Stimulated activated CD4-positive, alpha-beta T cell treated with anti-CD3 and anti-CD28 coated beads, Interleukin-15, amount 100 ng/mL, for 24 hours (primary cell): ENCODE measurements around the gene ALDH3B2.
"Not testable (repeated sequence)": the region's sequence is repeated elsewhere in the genome, so short reads cannot be mapped to it uniquely, and the experiment has no call there.

Experiments
- DNase-seq: peaks from one replicate; pipeline ENCODE4 v3.0.0-alpha.2; 2020

The ALDH3B2 gene

DNA sequence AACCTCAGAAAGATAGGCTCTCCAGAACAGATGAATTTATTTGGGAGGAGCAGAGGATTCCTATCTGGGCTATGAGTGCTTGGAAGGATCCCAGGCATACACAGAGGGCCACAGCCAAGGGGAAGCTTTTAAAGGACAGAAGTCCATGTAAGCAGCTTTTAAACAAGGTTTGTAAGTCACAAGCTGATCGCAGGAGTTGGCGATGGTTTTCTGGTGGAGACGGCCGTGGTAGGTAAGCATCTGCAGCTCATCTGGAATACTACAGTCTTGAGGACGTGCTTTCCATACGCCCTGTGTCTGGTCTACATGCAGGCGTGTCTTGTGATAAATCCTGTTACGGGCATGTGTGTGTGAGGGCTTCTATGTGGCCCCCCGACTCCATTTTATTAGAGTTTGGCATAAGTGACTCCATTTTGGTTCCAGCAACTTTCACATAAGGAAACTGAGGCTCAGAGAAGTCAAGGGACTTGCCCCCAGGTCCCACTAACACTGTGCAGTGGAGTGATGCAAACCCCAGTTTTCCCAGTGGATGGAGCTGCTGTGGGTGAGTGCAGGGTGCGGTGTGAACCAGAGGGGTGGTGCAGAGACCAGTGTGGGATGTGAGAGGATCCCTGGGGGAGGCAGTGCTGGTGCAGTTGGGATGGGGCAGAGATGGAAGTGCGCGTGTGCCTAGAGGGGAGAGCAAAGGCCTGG is 12.1 kb downstream of the ALDH3B2 start:
- DNase-seq = no peak

DNA sequence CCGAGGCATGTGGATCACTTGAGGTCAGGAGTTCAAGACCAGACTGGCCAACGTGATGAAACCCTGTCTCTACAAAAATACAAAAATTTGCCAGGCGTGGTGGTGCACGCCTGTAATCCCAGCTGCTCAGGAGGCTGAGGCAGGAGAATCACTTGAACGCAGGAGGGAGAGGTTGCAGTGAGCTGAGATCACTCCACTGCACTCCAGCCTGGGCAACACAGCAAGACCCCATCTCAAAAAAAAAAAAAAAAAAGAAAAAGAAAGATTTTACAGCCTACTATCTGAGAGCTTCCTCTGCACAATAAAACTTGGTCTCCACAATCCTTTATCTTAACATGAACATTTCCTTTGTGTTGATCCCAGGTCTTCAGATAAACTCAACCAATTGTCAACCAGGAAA is 13.7 kb downstream of the ALDH3B2 start:
- DNase-seq = not testable (repeated sequence)

DNA sequence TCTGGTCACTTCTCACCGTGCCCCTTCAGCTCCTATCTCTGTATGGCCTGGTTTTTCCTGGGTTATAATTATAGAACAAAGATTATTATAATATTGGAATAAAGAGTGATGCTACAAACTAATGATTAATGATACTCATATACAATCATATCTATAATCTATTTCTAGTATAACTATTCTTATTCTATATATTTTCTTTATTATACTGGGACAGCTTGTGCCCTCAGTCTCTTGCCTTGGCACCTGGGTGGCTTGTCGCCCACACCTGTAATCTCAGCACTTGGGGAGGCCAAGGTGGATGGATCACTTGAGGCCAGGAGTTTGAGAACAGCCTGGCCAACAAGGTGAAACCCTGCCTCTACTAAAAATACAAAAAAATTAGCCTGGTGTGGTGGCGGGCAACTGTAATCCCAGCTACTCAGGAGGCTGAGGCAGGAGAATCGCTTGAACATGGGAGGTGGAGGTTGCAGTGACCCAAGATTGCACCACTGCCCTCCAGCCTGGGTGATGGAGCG is 14.7 kb downstream of the ALDH3B2 start:
- DNase-seq = not testable (repeated sequence)

DNA sequence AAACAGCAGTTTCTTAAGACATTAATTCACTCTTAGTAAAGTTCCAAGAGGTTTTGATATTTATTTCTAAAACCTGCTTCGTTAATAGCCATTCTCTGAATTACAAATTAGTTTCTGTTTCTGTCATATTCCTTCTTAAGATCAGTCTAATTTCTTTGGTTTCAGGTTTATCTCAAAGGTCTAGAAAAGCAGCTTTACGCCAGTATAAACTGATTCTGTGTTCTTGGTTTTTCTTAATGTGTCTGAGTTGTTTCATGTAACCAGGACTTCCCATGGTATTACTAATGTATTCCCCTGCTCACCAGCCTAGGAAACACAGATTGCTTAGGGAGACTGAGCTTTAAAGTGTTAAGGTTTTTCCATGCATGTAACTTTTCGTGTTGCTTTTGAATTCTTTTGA is 17.1 kb downstream of the ALDH3B2 start:
- DNase-seq = no peak

DNA sequence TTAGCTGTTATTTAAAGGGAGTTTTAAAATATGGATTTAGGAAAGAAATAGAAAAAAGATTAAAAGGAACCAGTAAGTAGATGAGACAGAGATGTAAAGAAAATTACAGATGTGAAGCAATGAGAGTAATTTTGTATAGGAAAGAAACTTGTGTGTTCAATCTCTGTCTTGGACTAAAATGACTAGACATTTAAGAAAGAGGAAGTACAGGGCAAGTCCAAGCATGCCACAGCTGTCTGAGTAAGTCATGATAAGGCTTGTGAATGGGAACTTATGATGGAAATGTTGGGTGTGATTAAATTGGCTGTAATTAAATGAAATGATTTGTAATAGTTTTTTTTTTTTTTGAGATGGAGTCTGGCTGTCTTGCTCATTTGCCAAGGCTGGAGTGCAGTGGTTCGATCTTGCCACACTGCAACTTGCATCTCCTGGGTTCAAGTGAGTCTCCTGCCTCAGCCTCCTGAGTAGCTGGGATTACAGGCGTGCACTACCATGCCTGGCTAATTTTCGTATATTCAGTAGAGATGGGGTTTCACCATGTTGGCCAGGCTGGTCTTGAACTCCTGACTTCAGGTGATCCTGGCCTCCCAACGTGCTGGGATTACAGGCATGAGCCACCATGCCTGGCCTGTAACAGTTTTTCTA is 18.0 kb downstream of the ALDH3B2 start:
- DNase-seq = no peak

DNA sequence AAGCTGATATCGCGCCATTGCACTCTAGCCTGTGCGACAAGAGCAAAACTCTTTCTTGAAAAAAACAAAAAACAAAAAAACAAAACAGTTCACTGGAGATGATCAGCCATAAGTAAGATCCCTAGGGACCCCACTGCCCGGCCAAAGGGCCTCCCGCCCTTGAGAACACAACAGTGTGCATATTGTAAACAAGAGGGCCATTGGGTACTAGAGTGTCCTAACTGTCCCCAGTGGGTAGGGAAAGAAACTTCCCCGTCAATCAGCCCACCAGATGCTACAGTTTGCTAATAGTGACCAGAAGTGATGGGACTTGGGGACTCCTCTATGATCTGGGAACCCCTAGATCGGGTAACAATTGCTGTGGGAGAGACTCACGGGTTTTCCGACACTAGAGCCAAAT is 20.2 kb downstream of the ALDH3B2 start:
- DNase-seq = no peak

DNA sequence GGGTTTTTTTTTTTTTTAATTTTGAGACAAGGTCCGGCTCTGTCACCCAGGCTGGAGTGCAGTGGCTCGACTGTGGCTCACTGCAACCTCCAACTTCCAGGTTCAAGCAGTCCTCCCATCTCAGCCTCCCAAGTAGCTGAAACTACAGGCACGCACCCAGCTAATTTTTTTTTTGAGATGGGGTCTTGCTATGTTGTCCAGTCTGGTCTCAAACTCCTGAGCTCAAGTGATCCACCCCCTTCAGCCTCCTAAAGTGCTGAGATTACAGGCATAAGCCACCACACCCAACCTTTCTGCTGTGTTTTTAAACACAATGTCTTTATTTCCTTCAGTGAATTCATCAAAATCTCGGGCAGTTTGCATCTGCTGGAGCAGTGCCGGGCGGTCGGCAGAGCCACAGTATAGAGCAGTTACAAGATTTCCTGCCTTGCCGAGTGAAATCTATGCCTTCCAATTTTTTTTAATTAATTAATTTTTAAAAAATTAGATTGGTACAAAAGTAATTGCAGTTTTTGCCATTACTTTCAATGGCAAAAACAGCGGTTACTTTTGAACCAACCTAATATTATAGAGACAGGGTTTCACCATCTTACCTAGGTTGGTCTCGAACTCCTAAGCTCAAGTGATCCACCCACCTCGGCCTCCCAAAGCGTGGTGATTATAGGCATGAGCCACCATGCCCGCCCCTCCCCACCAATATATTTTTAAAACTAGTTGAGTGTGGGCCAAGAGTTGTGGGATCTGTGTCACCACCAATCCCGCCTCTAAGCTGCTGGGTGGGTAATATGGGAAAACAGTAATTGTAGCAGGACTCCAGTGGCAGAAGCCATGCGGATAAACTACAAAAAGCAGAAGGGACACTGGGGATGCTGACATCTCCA is 21.2 kb downstream of the ALDH3B2 start:
- DNase-seq = no peak

DNA sequence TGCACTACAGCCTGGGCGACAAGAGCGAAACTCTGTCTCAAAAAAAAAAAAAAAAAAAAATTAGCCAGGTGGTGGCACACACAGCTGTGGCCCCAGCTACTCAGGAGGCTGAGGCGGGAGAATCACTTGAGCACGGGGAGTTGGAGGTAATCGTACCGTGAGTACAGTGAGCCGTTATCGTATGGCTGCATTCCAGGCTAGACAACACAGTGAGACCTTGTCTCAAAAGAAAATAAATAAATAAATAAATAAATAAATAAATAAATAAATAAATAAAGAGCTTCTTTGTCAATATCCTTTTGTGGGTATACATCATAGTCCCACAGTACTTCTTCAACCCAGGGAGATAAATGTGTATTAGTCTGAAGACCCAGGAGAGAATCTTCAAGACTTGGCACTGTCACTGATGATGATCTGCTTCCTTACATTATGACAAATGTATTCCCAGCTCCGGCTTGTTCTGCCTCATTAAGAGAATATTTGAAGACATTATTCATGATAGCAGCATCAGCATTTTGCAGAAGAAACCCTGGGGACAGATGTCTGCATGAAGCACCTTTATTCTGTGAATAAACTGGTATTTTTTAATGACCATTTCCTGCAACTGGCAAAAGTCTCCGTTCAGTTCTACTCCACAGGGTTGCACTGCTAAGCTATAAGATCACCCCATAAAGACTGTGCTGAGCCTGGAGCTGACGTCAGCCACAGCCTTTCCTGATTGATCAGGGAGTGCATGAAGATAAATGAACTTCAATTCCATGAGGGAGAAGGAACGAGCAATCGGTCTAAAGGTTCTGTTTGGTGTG is 22.2 kb downstream of the ALDH3B2 start:
- no peak for DNase-seq

DNA sequence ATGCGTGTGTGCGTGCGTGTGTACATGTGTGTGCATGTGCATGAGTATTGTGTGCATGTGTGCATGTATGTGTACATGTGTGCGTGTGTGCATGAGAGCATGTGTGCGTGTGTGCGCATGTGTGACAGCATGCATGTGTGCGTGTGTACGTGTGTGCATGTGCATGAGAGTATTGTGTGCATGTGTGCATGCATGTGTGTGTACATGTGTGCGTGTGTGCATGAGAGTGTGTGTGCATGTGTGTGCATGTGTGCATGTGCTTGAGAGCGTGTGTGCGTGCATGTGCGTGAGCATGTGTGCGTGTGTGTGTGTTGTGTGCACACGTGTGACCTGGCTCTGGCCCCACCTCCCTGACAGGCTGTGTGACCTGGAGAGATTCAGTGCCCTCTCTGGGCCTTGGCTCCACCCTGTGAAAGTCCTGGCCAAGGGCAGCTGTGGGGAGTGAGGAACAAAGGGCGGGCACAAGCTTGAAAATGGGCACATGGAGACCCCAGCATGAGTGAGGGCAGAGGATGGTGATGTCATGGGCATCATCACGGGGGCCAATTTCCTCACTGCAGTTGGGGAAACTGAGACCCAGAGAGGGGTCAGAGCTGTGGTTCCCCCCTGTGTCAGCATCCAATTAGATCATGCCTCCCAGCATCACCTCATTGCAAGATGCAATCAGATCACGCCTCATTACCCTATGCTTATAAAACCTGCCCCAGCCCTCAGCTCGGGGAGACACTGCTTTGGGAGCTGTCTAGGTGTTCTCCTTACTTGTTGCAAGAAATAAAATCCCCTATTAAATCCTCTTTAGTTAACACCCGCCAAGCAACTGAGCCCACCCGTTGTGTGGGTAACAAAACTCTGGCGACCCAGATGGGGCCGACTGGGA is 24.6 kb downstream of the ALDH3B2 start:
- no peak for DNase-seq

DNA sequence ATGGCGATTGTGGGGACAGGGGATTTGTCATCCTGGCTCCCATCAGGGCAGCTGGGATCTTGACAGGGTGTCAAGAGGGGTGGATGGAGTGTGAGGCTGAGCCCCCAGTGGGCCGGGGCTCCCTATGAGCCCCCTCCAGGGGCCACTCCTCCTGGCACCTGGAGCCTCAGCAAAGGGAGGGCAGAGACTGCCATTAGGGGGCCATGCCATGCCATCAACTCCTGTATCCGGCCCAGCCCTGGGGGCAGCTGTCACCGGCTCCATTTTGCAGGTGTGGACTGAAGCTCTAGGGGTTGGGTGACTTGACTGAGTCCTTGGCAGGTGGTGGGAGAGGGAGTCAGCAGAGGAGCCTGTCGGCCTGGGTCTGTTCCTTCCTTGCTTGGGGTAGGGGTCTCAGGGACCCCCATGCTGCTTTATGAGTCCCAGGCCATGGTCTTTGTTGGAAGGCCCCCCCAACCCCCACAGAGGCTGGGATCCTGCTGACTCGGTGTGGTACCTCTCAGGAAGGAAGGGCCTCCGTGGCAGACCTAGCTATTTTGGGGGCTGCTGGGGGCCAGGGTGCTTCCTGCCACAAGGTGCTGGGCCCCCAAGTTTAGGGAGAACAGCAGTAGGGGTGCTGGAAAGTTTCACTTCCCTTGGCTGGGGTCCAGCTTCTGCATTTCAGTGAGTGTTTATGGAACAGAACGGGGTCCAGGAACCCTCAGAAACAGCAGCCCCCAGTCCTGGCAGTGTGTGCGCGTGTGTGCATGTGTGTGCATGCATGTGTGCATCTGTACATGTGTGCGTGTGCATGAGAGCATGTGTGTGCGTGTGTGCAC is 25.4 kb downstream of the ALDH3B2 start:
- DNase-seq = no peak

DNA sequence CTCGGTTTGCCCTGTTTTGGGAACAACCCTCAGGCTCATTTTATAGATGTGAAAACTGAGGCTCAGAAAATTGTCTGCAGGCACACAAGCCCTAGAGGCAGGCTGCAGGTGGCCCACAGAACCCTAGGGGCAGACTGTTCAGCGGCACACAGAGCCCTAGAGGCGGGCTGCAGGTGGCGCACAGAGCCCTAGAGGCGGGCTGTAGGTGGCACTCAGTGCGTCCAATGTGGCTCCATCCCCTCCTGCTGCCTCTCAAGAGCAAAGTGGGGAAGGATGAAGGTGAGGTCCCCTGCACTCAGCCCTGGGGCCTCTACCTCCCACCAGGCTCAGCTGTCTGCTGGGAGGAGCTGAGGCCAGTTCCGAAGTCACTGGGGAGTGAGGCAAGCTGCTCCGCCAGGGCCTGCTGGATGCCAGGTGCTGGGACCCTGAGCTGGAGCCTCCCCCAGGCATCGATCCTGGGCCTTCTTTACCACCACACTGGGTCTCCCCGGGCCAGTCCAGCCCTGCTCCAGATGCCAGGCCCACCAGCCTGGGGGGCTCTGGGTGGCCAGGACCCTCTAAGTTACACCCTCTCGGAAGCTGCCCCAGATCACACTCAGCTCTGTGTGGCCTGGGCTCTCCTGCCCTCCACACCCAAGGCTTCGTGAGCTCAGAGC is 26.2 kb downstream of the ALDH3B2 start:
- peak; percentile 67 for DNase-seq

DNA sequence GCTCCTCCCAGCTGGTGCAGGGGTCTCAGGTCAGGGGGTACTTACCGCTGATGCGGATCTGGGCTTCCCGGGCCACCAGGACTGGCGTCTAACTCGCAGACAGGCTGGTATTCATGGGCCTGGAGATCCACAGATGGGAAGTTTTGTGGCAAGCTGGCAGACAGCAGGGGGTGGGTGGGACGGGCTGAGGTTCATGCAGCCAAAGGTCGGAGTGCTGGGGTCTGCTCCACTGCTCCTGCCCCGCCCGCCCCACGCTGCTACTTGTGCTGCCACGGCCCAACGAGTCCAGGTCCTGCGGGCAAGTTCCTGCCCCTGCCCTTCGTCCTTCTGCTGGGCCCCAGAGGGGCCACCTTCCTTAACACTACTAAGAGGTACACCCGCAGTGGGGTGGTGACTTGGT is 27.0 kb downstream of the ALDH3B2 start:
- DNase-seq = no peak

DNA sequence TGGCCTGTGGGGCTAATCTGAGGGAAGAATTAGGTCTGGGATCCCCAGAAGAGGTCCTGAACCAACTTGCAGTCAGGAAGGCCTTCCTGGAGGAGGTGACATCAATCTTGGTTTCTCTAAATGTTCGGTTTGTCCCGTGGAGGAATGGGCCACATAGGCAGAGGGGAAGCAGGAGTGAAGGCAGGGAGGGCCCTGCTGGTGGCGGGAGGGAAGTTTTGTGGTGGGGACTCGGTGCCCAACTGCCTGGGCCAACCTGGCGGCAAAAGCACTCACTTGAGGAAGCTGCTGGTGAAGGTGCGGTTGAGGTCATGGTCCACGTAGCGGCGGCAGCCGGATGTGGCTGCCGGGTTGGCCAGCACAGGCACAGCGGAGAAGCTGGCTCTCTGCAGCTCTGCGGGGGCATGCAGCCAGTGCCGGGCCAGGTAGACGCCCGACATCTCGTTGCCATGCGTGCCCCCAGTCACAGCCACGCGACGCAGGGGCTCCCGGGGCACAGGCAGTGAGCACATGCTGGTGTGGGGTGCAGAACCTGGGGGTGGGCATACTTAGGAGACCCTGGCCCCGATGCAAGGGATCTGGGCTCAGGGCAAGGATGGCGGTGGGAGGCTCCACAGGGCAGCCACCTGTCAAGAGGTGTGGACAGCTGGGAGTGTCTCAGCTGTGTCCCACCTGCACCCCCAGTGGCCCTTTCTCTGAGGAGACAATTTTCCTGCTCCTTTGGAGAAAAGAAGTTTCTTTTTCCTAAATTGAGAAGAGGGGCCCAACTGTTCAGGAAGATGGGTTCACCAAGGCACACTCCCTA is 27.7 kb downstream of the ALDH3B2 start:
- DNase-seq = peak; percentile 56

DNA sequence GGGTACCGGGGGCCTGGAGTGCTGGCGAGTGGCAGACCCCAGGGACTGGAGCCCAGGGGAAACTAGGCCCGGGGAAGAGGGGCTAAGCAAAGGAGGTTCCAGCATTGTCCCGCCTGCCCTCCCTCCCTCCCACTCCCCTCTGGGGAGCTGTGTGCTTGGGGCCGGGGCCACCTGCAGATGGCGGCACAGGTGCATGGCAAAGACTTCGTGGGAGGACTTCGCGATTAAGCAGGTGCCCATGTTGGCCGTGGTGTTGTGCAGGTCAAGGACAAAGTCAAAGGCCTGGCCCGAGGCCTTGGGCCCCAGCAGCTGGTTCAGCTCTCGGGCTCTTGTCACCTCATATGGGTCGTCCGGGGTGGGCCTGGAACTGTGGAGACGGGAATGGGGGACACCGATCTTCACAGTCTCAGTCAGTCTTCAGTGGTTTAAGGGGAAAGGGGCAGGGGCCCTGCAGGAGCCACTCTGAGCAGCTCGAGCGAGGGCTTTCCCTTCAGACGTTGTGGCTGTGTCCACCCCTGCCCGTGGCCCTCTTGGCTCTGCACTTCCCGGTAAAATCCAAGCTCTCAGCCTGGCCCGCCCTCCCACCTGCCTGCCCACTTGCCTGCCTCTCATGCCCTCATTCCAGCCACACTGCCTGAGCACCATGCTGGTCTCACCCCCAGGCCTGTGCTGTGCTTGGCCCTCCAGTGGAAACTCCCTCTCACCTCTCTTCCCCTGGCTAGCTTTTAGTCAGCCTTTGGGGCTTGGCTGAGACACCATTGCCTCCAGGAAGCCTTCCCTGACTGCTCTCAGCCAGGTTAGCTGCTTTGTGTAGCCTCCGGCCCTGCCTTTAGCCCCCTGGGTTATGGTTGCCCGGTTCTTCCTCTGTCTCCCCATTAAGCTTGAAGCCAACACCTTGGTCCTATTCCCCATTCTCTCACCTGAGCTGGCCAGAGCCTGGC is 28.6 kb downstream of the ALDH3B2 start:
- DNase-seq = no peak

DNA sequence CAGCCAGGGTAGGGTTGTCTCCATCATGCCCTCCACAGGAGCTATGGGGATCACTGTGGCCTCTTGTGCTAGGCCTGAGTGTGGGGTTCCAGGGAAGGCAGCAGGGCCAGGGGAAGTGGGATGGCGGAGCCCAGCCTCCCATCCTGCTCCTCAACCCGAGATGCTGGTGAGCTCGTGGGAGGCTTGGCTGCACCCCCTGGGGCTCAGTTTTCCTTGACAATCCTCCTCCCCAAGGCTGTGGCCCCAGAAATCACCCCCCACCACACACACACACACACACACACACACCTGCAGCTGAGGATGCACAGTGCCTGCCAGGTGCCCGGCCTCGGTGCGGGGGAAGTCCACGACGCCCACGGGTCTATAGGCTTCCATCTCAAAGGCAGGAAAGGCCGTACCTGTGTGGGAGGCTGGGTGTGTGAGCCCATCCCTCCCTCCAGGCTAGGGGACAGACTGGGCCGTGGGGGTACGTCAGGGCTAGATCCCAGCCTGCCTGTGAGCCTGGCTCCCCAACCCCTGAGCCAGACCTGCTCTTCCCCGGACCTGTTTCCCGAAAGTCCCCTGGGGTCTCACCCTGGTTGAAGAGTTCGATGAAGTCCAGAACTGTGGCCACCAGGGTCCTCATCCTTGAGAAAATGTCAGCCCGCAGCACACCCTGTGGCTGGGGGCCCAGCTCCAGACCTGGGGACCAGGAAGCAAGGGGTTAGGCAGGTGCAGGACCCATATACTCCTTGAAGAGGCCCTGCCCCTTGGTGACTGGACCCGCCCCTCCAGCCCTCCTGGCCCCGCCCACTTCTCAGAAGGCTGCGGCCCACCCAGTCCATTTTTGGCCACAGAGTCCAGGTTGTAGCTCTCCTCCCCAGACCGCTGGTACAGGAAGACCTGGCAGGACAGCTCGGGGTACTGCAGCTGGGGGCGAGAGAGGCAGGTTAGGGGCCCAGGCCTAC is 29.7 kb downstream of the ALDH3B2 start:
- no peak for DNase-seq

DNA sequence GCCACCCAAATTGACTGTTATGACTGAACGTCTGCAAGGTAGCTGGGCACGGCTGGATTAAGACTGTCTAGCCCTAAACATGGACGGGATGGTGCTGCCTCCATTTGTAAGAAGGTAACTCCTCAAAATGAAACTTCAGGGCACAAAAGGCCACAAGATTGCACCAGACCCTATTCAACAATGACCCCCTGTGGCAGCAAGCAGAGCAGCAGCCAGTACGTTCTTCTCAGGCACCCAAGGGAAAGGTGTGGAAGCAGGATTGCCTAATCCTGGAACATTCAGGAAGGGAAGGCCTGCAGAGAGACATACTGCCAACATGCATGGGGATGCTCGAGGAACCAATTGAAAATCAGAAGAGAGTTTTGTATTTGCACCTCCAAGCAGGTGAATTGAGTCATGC is 30.4 kb downstream of the ALDH3B2 start:
- DNase-seq = no peak
